K562 (cell line): ENCODE results near the gene RGS3. TPM values are rescaled to one million over a fixed set of nuclear protein-coding genes. Genes with fewer than 3 reads are reported as not detected.

Experiments used
- BACH1 ChIP-seq: fragments of 200-800 bp; sonication (Bioruptor generic); IDR thresholded peaks from 2 replicates; pipeline ENCODE4 v1.6.1; 2016; ENCODE audit warnings: missing genetic modification characterization, missing compliant biosample characterization
- C11orf30 ChIP-seq: fragments of 450-650 bp; IDR thresholded peaks from 2 replicates; pipeline ENCODE4 v1.6.1; 2016; ENCODE audit warnings: low read depth, mild to moderate bottlenecking
- FOXA1 ChIP-seq: fragments of 450-650 bp; IDR thresholded peaks from 2 replicates; pipeline ENCODE4 v1.6.1; 2016; ENCODE audit warnings: mild to moderate bottlenecking, borderline replicate concordance
- FUS ChIP-seq: fragments of 200-400 bp; formaldehyde crosslinking; optimal IDR thresholded peaks from 2 replicates; pipeline ENCODE3; 2017; ENCODE audit warnings: low read depth, low read length
- GABPB2 ChIP-seq: fragments of 250-450 bp; sonication (Bioruptor Pico); conservative IDR thresholded peaks from 2 replicates; pipeline ENCODE4 v1.5.1; 2021; ENCODE audit warnings: mild to moderate bottlenecking
- JUN ChIP-seq, 2 experiments: sonication (generic) in 1 of 2; formaldehyde crosslinking in 1 of 2; IDR thresholded peaks; 2 replicates each; pipeline versions ENCODE4 v1.6.1 to v1.8.0; 2012 to 2022; ENCODE audit warnings: borderline replicate concordance in 2 of 2, mild to moderate bottlenecking in 2 of 2, improper control_type of control experiment in 1 of 2, low read depth in 1 of 2, low read length in 1 of 2, missing genetic modification reagents in 1 of 2
- KDM4B ChIP-seq, 2 experiments: fragments of 450-650 bp in 1 of 2; sonication (generic) in 1 of 2; IDR thresholded peaks; 2 replicates each; pipeline ENCODE4 v1.6.1; 2016 to 2017; ENCODE audit warnings: borderline replicate concordance in 2 of 2, antibody characterized with exemption in 1 of 2, low read depth in 1 of 2, mild to moderate bottlenecking in 1 of 2
- LEF1 ChIP-seq: fragments of 450-650 bp; IDR thresholded peaks from 2 replicates; pipeline ENCODE4 v1.6.1; 2016; ENCODE audit warnings: mild to moderate bottlenecking
- MEF2D ChIP-seq: conservative IDR thresholded peaks from 2 replicates; pipeline ENCODE4 v1.6.1; 2016; ENCODE audit warnings: low read depth, missing genetic modification characterization, missing compliant biosample characterization
- MYNN ChIP-seq, 2 experiments: sonication (generic); formaldehyde crosslinking in 1 of 2; IDR thresholded peaks; 2 replicates each; pipeline versions ENCODE4 v1.5.0 to v1.6.1; 2016 to 2020; ENCODE audit warnings: antibody characterized with exemption in 1 of 2, missing genetic modification reagents in 1 of 2
- NONO ChIP-seq, 2 experiments: fragments of 200-400 bp in 1 of 2; fragments of 450-650 bp in 1 of 2; formaldehyde crosslinking in 1 of 2; IDR thresholded peaks; 2 replicates each; pipeline ENCODE4 v1.6.1; 2017; ENCODE audit warnings: low read depth in 2 of 2, mild to moderate bottlenecking in 2 of 2, moderate library complexity in 2 of 2, low read length in 1 of 2
- SMARCB1 ChIP-seq: IDR thresholded peaks from 2 replicates; pipeline ENCODE4 v1.6.1; 2011; ENCODE audit warnings: improper control_type of control experiment, low read depth; ENCODE audit not compliant: insufficient read length
- TEAD2 ChIP-seq: fragments of 450-650 bp; IDR thresholded peaks from 2 replicates; pipeline ENCODE4 v1.6.1; 2016; ENCODE audit warnings: missing genetic modification characterization, control low read depth, missing compliant biosample characterization
- ZNF133 ChIP-seq: fragments of 250-450 bp; sonication (Bioruptor Pico); IDR thresholded peaks from 2 replicates; pipeline ENCODE4 v1.4.0; 2020; ENCODE audit warnings: mild to moderate bottlenecking
- ZNF3 ChIP-seq: fragments of 250-450 bp; sonication (Bioruptor Pico); IDR thresholded peaks from 2 replicates; pipeline ENCODE4 v1.5.0; 2021; ENCODE audit warnings: mild to moderate bottlenecking, moderate library complexity
- ZNF589 ChIP-seq: fragments of 200-800 bp; sonication (Bioruptor generic); IDR thresholded peaks from 2 replicates; pipeline ENCODE4 v1.6.1; 2016; ENCODE audit warnings: low read depth, missing genetic modification characterization, missing compliant biosample characterization
- polyA plus RNA-seq, 8 experiments: library from polyadenylated mRNA; depleted of rRNA in 4 of 8; stranded (reverse) in 5 of 8; unstranded in 3 of 8; fragments of >200 nt; fragmentation: Nextera tagmentation in 2 of 8; fragmentation: Illumina TruSeq in 1 of 8; extraction: Ambion mirVana in 2 of 8; extraction: Trizol in 1 of 8; gene quantifications; 2 replicates each; pipeline versions ENCODE4 v1.2.1 to v1.2.3, GENCODE V29; 2011 to 2014; ENCODE audit warnings: inconsistent platforms in 1 of 8, missing spikeins in 1 of 8
- total RNA-seq, 7 experiments: library from RNA; depleted of rRNA in 6 of 7; stranded (reverse); fragments of >200 nt in 6 of 7; fragmentation: Illumina TruSeq in 2 of 7; extraction: Trizol in 2 of 7; gene quantifications; 2 replicates each; pipeline versions ENCODE4 v1.2.1 to v1.2.3, GENCODE V29; 2011 to 2021; ENCODE audit warnings: low replicate concordance in 1 of 7
- TF ChIP-seq, protein P1 (sequence below), 2 experiments: fragments of 150-350 bp in 1 of 2; IDR thresholded peaks; 2 replicates each; pipeline ENCODE4 v1.6.1; 2012 to 2016; ENCODE audit warnings: low read depth in 2 of 2, low read length in 2 of 2, mild to moderate bottlenecking in 1 of 2, moderate library complexity in 1 of 2
- TF ChIP-seq, protein P2 (sequence below): sonication (generic); formaldehyde crosslinking; IDR thresholded peaks from 2 replicates; pipeline ENCODE4 v1.8.0; 2023; ENCODE audit warnings: missing genetic modification reagents, mild to moderate bottlenecking, borderline replicate concordance

The RGS3 gene
- total and polyA plus RNA-seq, 9 of the 15 experiments (the other 6 are each of a cell fraction or from before 2014, with no cell fraction given): 0.08 to 2.9 (median 0.95) TPM

DNA sequence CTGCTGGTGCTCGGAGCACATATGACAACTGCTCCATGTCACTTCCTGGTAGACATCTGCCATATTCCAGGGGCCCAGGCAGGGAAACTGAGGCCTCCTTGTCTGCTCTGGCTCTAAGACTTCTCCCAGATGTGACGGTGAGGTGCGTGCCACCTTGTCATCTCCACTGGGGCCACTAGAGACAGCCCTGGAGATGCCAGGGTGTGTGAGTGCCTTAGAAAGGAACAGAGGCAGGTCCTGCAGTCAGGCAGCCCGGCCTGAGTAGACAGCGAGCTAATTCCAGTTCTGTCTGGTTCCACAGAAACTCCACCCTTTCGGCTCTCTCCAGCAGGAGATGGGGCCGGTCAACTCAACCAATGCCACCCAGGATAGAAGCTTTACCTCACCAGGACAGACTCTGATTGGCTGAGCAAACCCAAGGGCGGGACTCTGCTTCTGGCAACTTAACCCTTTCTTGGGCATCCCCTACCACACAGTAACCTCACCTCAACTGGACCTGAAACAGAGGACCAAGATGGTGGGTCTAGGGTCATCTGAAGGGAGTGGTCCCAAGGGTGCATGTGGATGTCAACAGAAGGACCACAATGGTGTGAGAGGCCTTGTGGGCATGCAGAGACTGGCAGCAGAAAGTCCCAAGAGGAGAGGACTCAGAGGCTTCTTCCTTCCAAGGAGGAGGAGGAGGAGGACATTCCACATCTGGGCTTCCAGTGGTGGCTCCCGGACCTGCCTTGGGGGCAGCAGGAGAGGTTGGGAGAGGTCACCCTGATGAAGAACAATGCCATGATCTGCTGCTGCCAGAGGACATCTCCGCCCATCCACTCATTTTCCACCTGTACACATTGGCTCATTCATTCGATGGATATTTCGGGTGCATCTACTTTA lies 77.7 kb downstream of the RGS3 start (continued):
- TF ChIP-seq KDM4B (IDR thresholded peaks at IDR 0.05; ENCODE audit: borderline replicate concordance in 2 of 2, low read depth in 1 of 2) (no peak), C11orf30 (no peak), MYNN (IDR thresholded peaks at IDR 0.05) (no peak), MYNN (CRISPR knock-in tag; IDR thresholded peaks at IDR 0.05) (no peak), JUN (IDR thresholded peaks at IDR 0.05; ENCODE audit: borderline replicate concordance, low read depth, low read length) (no peak), JUN (CRISPR knock-in tag; IDR thresholded peaks at IDR 0.05; ENCODE audit: borderline replicate concordance) (no peak), LEF1 (peak; percentile 56; the same call in 1 of the 2 replicates), FUS (no peak), FOXA1 (no peak), GABPB2 (CRISPR knock-in tag) (no peak; the same call in 1 of the 2 replicates), NONO (IDR thresholded peaks at IDR 0.05; ENCODE audit: low read depth in 2 of 2, low read length in 1 of 2) (no peak), ZNF133 (CRISPR knock-in tag) (no peak), ZNF589 (CRISPR knock-in tag) (peak; percentile 87), MEF2D (tag) (no peak), TEAD2 (tag) (no peak), ZNF3 (CRISPR knock-in tag) (no peak), BACH1 (tag) (0 out of 2 replicates have a peak, but pooled peaks have one; percentile 10), SMARCB1 (no peak)
- TF ChIP-seq, protein P1, sequence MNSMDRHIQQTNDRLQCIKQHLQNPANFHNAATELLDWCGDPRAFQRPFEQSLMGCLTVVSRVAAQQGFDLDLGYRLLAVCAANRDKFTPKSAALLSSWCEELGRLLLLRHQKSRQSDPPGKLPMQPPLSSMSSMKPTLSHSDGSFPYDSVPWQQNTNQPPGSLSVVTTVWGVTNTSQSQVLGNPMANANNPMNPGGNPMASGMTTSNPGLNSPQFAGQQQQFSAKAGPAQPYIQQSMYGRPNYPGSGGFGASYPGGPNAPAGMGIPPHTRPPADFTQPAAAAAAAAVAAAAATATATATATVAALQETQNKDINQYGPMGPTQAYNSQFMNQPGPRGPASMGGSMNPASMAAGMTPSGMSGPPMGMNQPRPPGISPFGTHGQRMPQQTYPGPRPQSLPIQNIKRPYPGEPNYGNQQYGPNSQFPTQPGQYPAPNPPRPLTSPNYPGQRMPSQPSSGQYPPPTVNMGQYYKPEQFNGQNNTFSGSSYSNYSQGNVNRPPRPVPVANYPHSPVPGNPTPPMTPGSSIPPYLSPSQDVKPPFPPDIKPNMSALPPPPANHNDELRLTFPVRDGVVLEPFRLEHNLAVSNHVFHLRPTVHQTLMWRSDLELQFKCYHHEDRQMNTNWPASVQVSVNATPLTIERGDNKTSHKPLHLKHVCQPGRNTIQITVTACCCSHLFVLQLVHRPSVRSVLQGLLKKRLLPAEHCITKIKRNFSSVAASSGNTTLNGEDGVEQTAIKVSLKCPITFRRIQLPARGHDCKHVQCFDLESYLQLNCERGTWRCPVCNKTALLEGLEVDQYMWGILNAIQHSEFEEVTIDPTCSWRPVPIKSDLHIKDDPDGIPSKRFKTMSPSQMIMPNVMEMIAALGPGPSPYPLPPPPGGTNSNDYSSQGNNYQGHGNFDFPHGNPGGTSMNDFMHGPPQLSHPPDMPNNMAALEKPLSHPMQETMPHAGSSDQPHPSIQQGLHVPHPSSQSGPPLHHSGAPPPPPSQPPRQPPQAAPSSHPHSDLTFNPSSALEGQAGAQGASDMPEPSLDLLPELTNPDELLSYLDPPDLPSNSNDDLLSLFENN (IDR thresholded peaks at IDR 0.05; ENCODE audit: low read depth in 2 of 2, low read length in 2 of 2): no peak
- TF ChIP-seq, protein P2, sequence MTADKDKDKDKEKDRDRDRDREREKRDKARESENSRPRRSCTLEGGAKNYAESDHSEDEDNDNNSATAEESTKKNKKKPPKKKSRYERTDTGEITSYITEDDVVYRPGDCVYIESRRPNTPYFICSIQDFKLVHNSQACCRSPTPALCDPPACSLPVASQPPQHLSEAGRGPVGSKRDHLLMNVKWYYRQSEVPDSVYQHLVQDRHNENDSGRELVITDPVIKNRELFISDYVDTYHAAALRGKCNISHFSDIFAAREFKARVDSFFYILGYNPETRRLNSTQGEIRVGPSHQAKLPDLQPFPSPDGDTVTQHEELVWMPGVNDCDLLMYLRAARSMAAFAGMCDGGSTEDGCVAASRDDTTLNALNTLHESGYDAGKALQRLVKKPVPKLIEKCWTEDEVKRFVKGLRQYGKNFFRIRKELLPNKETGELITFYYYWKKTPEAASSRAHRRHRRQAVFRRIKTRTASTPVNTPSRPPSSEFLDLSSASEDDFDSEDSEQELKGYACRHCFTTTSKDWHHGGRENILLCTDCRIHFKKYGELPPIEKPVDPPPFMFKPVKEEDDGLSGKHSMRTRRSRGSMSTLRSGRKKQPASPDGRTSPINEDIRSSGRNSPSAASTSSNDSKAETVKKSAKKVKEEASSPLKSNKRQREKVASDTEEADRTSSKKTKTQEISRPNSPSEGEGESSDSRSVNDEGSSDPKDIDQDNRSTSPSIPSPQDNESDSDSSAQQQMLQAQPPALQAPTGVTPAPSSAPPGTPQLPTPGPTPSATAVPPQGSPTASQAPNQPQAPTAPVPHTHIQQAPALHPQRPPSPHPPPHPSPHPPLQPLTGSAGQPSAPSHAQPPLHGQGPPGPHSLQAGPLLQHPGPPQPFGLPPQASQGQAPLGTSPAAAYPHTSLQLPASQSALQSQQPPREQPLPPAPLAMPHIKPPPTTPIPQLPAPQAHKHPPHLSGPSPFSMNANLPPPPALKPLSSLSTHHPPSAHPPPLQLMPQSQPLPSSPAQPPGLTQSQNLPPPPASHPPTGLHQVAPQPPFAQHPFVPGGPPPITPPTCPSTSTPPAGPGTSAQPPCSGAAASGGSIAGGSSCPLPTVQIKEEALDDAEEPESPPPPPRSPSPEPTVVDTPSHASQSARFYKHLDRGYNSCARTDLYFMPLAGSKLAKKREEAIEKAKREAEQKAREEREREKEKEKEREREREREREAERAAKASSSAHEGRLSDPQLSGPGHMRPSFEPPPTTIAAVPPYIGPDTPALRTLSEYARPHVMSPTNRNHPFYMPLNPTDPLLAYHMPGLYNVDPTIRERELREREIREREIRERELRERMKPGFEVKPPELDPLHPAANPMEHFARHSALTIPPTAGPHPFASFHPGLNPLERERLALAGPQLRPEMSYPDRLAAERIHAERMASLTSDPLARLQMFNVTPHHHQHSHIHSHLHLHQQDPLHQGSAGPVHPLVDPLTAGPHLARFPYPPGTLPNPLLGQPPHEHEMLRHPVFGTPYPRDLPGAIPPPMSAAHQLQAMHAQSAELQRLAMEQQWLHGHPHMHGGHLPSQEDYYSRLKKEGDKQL (CRISPR knock-in tag): no peak
